ENCODE measurements around the gene CLDN24.
"Not testable (repeated sequence)": the region's sequence is repeated elsewhere in the genome, so short reads cannot be mapped to it uniquely, and the experiment has no call there.

Gene CLDN24

GRCh38 chr4:183345261-183345660 is 23.0 kb upstream of the CLDN24 start:
- DNase-seq, result no peak

GRCh38 chr4:183344523-183345255 is 22.5 kb upstream of the CLDN24 start:
- DNase-seq, result no peak

DNA sequence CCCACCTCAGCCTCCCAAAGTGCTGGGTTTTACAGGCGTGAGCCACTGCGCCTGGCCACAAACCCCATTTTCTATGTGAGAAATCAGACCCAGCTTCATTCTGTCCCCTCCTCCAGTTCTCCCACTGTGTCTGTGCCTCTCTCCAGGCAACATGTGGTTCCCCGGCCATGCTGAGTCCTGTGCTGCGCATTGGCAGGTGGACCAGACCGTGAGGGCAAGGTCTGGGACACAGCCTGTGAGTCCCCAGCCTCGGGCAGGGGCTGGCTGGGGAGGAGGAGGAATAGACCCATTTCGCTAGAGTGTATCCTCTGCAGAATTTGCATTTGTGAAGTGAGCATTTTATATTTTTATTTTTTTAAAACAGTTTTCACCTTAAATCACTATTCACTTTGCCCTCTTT is 21.5 kb upstream of the CLDN24 start:
- DNase-seq, result no peak

GRCh38 chr4:183342541-183343533 is 20.6 kb upstream of the CLDN24 start:
- no peak for DNase-seq

DNA sequence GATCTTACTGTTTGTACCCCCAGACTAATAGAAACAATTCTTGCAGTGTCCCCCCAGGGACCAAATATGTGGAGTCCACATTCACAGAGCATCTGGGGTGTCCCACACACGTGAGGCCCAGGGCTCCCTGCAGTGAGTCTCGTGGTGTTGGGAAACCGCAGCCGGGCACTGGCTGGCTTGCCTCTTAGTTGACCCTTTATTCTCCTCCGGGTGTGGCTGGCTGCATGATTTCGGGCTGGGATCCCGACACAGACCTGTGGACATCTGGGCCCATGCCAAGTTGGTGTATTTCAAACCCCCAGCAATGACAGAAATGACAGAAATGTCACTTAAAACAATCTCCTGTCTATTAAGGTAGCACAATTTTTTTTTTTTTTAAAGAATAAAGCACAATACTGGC is 15.6 kb upstream of the CLDN24 start:
- DNase-seq, result no peak

GRCh38 chr4:183337349-183337748 is 15.1 kb upstream of the CLDN24 start:
- DNase-seq, result no peak

DNA sequence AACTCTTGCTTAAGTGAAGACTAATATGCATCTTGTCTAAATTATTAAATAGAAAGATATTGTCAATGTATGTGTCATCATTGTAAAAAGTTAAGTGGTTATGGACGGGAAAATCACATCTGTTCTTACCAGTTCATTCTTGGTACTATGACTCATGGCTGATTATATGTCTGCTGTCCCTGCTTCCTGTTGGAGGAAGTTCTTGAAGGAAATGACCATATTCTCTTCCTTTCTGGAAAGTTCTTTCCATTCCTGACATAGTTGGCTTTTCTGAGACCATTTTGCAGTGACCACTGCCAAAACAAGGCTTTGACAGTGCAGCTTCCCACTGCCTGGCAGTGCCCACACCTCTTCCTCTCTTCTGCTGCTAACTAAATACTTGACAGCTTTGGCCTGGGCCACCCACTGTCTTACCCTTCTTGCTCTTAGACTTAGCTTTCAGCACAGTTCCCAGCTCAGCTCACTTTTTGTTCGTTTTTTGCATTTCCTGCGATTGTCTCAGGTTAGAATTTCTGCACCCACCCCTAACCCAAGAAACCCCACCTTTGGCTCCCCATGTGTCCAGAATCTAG is 13.2 kb upstream of the CLDN24 start:
- no peak for DNase-seq

DNA sequence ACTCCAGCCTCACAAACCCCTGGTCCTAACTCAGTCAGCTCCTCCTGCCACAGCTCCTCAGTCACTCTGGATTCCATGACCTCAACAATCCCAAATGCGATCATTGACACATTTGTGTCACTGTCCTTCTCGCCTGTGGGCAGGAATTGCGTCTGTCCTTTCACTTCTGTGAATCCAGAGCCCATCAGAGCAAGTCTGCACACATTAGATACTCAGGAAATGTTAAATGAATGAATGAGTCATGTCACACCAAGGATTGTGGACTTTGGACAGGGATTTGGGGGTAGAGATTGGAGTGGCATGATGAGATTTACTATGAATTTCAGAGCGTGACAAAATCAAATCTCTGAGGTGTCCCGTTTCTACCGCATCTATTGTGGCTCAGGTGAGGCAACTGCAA is 11.8 kb upstream of the CLDN24 start:
- DNase-seq, result no peak

DNA sequence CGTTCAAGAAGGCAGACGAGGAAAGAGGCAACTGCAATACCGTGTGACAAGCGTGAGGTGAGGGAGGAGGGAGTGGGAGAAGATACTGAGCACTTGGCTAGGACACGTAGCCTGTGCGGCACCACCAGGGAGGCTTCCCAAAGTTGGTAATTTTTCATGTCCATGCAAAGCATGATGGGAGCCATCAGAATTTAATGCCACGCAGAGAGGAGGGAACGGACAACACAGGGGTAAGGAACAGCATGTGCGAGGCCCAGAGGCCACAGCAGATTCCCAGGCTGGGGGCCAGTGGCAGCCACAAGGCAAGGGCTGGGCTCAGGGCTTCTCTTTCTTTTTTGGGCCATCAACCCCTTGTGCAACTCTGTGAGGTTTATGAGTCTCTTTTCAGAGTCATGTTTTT is 11.0 kb upstream of the CLDN24 start:
- no peak for DNase-seq

- DNase-seq, result no peak
Measured at GRCh38 chr4:183332447-183332846, 10.2 kb upstream of the CLDN24 start.

DNA sequence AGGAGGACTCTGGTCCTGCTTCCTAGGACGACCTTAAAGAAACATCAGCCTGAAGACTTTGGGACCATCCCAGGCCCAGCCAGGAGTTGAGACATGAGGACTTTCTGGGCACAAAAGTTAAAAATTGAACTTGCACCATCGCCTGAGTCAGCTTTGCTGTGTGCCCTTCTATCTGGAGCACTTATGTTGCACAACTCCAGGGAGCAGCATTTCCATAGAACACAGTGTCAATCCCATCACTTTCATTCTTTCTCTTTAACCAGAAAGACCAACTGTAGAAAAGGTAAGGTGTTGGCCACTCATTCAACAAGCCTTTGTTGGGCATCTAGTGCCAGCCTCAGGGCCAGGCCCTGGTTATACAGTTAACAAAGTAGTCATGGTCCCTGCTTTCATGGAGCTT is 8.6 kb upstream of the CLDN24 start:
- no peak for DNase-seq

- no peak for DNase-seq
Measured at GRCh38 chr4:183329954-183330742, 7.9 kb upstream of the CLDN24 start.

DNA sequence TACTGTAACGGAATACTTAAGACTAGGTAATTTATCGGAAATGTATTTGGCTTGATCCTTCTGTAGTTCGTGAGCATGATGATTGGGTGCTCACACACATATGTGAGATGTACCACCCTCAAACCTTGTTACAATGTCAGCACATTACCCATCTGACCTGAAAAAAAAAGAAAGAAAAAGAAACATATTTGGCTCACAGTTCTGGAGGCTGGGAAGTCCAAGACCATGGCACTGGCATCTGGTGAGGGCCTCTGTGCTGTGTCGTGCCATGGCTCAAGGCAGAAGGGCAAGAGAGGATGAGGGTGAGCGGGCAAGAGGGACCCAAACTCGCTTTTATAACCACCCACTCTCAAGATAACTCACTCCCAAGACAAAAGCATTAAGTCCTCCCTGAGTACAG is 7.0 kb upstream of the CLDN24 start:
- DNase-seq, result no peak

DNA sequence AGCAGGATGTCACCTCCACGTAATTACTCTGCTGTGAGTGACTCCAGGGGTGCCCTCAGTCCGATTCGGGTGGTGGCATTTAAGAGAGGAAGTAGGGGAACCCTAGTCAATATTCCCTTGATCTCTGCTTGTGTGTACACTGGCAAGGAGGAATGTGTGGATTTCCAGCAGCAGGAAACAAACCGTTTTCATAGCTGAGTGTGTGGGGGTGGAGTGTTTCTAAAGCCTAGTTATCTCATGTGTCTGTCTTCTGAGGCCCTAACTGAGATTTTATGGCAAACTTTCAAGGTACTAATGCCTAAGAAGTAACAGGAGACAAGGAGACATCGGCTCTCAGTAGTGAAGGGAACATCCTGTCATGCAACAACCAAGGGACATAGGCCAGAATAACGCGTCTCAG is 6.6 kb upstream of the CLDN24 start:
- DNase-seq, result no peak

DNA sequence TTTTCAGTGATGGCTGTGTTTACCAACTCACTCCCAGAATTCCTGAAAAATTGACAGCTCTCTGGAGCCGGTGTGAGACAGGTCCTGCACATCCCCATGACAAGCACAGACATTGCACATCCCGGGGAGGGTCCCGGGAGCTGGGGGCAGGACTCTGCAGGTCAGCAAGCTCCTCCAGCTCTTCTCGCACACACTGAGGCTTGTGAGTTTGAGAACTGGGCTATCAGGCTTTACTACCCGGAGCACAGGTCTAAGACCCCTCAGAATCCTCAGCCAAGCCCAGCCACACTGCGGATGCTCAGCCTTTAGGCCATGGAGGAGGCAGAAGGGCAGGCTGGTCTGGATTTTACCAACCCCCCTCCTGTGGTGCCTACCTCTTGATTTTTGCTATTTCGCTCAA is 5.6 kb upstream of the CLDN24 start:
- no peak for DNase-seq

DNA sequence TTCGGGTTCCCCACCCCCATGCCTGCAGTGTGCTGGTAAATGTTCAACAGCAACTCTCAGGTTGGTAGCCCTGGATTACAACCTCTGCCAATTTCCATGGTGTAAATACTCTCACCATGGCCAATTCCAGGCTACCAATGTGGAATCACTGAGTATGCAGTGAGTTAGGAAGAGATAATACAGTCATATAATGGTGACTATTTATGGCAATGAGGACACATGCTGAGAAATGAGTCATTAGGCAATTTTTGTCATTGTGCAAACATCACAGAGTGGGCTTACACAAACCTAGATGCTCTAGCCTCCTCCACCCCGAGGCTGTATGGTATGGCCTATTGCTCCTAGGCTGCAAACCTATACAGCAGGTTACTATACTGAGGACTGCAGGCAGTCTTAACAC is 4.6 kb upstream of the CLDN24 start:
- DNase-seq, result no peak

DNA sequence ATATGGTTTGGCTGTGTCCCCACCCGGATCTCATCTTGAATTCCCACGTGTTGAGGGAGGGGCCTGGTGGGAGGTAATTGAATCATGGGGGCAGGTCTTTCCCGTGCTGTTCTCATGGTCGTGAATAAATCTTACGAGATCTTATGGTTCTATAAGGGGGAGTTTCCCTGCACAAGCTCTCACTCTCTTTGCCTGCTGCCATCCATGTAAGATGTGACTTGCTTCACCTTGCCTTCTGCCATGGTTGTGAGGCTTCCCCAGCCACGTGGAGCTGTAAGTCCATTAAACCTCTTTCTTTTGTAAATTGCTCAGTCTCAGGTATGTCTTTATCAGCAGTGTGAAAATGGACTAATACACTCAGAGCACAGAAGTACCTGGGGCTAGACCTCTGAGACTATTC is 4.2 kb upstream of the CLDN24 start:
- not testable (repeated sequence) for DNase-seq

DNA sequence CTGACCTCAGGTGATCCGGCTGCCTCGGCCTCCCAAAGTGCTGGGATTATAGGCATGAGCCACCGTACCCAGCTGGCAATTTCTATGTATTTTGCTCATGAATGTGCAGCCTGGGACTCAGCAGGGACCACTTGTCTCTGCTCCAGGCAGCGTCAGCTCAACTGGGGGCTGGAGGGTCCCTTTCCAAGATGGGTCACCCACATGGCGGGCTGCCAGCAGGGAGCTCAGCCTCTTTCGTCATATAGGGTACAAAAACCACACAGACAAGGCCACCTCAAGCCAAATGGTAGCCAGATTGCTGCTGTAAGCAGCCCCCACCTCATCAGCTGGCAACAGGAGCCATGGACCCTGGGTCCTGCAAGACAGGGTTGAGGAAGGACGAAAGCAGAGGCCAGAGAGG is 2.4 kb upstream of the CLDN24 start:
- no peak for DNase-seq

- DNase-seq, result not testable (repeated sequence)
Measured at GRCh38 chr4:183324056-183324455, 1.8 kb upstream of the CLDN24 start.

GRCh38 chr4:183323295-183323694 is 1.1 kb upstream of the CLDN24 start:
- DNase-seq, result no peak

GRCh38 chr4:183321516-183321915 is 710 bp downstream of the CLDN24 start:
- no peak for DNase-seq

- DNase-seq, result no peak
Measured at GRCh38 chr4:183321079-183321478, 1.1 kb downstream of the CLDN24 start.
